BE2C (cell line): ENCODE data around the gene POSTN.

Source experiments
- DNase-seq: peaks from one replicate; pipeline ENCODE4 v3.0.0-alpha.2; 2020
- H3K27me3 ChIP-seq: fragments of 250-450 bp; sonication (Bioruptor Pico); 2 replicates; pipeline ENCODE4 v1.5.1; 2020; ENCODE audit warnings: mild to moderate bottlenecking
- H3K36me3 ChIP-seq: fragments of 250-450 bp; sonication (Bioruptor Pico); 2 replicates; pipeline ENCODE4 v1.5.1; 2020; ENCODE audit warnings: mild to moderate bottlenecking
- H3K4me1 ChIP-seq: fragments of 250-450 bp; sonication (Bioruptor Pico); 2 replicates; pipeline ENCODE4 v1.5.1; 2020
- H3K4me3 ChIP-seq: 2 replicates; pipeline ENCODE4 v1.5.1; 2011; ENCODE audit warnings: low read depth, low read length
- H3K9me3 ChIP-seq: fragments of 250-450 bp; sonication (Bioruptor Pico); 2 replicates; pipeline ENCODE4 v1.5.1; 2020
- TF ChIP-seq, protein P1 (sequence below): IDR thresholded peaks from 2 replicates; pipeline ENCODE4 v1.5.1; 2012; ENCODE audit warnings: mild to moderate bottlenecking, low read depth, low read length

POSTN gene

DNA sequence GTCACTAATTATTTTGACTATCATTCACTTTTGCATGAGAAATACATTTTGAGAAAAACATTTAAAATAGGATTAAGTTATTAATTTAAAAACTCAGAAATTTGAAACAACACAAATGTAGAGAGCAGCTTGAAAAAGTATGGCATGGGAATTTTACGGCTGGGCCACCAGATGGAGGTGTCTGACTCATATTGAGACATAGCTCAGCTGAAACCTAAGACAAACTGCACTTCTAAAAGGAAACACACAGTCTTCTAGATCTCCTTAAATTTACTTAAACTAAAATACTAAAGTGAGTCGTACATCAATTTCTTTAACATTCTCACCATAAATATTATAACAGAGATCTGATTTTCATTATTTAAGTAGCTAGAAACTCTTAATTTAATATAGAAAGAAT is 41.9 kb upstream of the POSTN start:
- DNase-seq: no peak
- no peaks in the 10 kb centered on the region for H3K9me3 ChIP-seq
- peaks cover 5% of the 10 kb centered on the region; the same call in 1 of the 2 replicates for H3K27me3 ChIP-seq
- H3K4me1 ChIP-seq: no peaks in the 10 kb centered on the region
- no peak overlapping the region for H3K4me3 ChIP-seq
- TF ChIP-seq, protein P1, sequence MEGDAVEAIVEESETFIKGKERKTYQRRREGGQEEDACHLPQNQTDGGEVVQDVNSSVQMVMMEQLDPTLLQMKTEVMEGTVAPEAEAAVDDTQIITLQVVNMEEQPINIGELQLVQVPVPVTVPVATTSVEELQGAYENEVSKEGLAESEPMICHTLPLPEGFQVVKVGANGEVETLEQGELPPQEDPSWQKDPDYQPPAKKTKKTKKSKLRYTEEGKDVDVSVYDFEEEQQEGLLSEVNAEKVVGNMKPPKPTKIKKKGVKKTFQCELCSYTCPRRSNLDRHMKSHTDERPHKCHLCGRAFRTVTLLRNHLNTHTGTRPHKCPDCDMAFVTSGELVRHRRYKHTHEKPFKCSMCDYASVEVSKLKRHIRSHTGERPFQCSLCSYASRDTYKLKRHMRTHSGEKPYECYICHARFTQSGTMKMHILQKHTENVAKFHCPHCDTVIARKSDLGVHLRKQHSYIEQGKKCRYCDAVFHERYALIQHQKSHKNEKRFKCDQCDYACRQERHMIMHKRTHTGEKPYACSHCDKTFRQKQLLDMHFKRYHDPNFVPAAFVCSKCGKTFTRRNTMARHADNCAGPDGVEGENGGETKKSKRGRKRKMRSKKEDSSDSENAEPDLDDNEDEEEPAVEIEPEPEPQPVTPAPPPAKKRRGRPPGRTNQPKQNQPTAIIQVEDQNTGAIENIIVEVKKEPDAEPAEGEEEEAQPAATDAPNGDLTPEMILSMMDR: peak; percentile 31; the same call in 1 of the 2 replicates
- H3K36me3 ChIP-seq: no peaks in the 10 kb centered on the region

DNA sequence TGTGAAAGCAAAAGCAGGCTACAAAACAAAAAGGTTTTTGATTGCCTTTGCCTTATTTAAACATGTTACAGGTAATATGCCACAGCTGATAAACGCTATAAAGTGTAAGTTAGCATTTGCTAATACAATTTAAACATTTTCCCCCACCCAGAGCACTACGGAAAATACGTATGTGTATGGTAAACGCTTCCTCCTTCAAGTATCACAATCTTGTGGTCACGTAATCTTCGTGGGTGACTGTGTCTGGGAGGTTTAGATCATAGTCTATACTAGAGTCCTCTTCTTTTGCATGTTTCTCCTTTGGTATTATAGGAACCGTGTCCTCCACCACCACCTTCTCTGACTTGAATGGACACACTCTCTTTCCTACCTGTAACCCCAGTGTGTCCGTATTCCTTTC is 38.1 kb upstream of the POSTN start:
- Histone ChIP-seq H3K9me3 (no peaks in the 10 kb centered on the region), H3K36me3 (no peaks in the 10 kb centered on the region), H3K27me3 (peaks cover 5% of the 10 kb centered on the region; the same call in 1 of the 2 replicates), H3K4me1 (no peaks in the 10 kb centered on the region), H3K4me3 (no peak overlapping the region)
- TF ChIP-seq, protein P1: no peak
- DNase-seq: no peak

DNA sequence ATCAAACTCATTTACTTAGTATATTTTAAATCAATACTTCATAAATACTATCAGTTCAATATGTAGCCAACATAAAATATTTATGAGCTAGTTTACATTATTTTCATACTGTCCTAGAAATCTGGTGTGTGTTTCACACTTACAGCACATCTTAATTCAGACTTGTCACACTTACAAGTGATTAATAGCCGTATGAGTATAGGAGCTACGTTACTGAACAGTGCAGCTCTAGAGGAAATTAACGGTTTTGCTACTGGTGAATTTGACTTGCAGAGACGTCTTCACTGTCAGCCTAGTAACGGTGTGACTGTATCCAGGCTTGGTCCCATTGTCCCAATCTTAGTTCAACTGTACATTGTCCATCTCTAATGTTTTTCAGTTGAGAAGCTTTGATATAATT is 33.7 kb upstream of the POSTN start:
- Histone ChIP-seq H3K4me3 (no peak overlapping the region), H3K27me3 (peaks cover 5% of the 10 kb centered on the region; the same call in 1 of the 2 replicates), H3K36me3 (no peaks in the 10 kb centered on the region), H3K4me1 (no peaks in the 10 kb centered on the region), H3K9me3 (no peaks in the 10 kb centered on the region)
- TF ChIP-seq, protein P1: no peak
- DNase-seq: no peak

DNA sequence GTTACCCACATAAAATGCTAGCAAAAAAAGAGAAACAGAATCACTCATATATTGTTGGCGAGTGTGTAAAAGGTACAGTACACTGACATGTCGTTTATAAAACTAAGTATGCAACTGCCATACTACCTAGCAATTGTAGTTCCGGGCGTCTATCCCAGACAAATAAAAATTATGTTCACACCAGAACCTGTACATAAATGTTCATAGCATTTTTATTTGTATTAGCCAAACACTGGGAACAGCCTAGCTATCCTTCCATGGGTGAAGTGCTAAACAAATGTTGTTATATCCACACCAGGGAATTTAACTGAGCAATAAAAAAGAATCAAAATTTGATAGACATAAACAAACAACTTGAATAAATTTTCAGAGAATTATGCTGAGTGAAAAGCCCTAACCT is 28.9 kb upstream of the POSTN start:
- TF ChIP-seq, protein P1: no peak
- no peak overlapping the region for H3K4me3 ChIP-seq
- no peak for DNase-seq
- H3K27me3 ChIP-seq: no peaks in the 10 kb centered on the region
- no peaks in the 10 kb centered on the region for H3K4me1 ChIP-seq
- no peaks in the 10 kb centered on the region for H3K36me3 ChIP-seq
- no peaks in the 10 kb centered on the region for H3K9me3 ChIP-seq

DNA sequence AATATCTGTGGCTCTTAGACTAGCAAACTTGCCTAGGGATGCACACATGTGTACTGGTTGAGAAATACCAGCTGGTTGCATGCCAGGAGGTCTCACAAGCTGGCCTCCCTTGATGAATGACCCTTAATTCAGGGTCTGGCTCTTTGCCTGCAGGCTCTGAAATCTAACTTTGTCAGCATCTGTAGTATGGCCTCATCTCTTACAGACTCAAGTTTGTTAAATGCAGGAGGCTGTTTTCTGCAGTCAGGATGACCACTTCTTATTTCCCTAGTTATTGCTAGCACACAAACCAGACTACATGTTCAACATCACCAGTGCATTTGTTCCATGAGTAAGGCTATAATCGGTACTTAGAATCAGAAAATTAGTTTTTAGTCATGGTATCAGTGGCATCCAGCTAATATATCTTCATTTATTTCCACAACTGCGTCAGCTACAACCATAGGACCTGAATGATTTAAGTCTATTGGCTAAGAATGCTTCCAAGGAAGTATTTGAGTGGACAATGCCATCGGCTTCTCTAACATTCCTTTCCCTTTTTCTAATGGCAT is 23.3 kb upstream of the POSTN start:
- no peaks in the 10 kb centered on the region for H3K9me3 ChIP-seq
- TF ChIP-seq, protein P1: no peak
- H3K36me3 ChIP-seq: no peaks in the 10 kb centered on the region
- no peak for DNase-seq
- H3K4me1 ChIP-seq: no peaks in the 10 kb centered on the region
- no peak overlapping the region for H3K4me3 ChIP-seq
- no peaks in the 10 kb centered on the region for H3K27me3 ChIP-seq

DNA sequence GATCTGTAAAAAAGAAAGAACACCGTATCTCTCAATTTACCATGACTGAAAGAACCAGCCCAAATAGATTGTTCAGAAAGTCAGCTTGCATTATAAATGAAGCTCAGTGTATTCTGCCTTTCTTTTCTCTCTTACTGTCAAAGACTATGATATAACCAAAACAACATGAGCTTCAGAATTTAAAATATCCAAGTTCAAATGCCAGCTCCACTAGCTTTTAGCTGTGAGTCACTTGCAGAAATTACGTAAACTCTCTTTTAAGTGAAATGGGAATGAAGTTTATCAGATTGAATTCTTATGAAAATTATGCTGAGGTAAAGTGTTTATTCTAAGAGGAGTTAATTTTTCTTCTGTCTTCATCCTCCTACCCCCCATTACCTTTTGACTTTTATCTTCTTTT is 20.0 kb upstream of the POSTN start:
- DNase-seq: no peak
- no peak overlapping the region for H3K4me3 ChIP-seq
- no peaks in the 10 kb centered on the region for H3K27me3 ChIP-seq
- TF ChIP-seq, protein P1: no peak
- H3K9me3 ChIP-seq: no peaks in the 10 kb centered on the region
- H3K4me1 ChIP-seq: no peaks in the 10 kb centered on the region
- no peaks in the 10 kb centered on the region for H3K36me3 ChIP-seq
